Omental fat pad (tissue), 4 donors: ENCODE data around the gene PGM2L1. TPM values are rescaled to one million over a fixed set of nuclear protein-coding genes. Genes with fewer than 3 reads are reported as not detected.
"Not testable (repeated sequence)": the region's sequence is repeated elsewhere in the genome, so short reads cannot be mapped to it uniquely, and the experiment has no call there.

Experiments used
- ATAC-seq: fragments of 150-250 bp; one replicate; pipeline ENCODE4 v1.9.1; 2016; ENCODE audit warnings: mild to moderate bottlenecking, moderate library complexity; ENCODE audit not compliant: low FRiP score
- DNase-seq: peaks from one replicate; pipeline ENCODE4 v3.0.0-alpha.2; 2019; ENCODE audit warnings: low spot score
- CTCF ChIP-seq, 3 donors: fragments of 450-650 bp; IDR thresholded peaks; one replicate each; pipeline ENCODE4 v1.5.1; 2016 to 2017; ENCODE audit warnings: antibody characterized with exemption in 3 of 3, mild to moderate bottlenecking in 3 of 3, moderate library complexity in 2 of 3
- total RNA-seq, 4 donors: library from RNA; depleted of rRNA; stranded (reverse); fragments of >200 nt; gene quantifications; one replicate each; pipeline ENCODE4 v1.1.0, GENCODE V29; 2016

Gene PGM2L1
- total RNA-seq, 4 donors from 2014 or later = 2.7 to 4.5 (median 3.1) TPM

- DNase-seq (no peak), ATAC-seq (no peak)
- TF ChIP-seq CTCF (IDR thresholded peaks at IDR 0.05) = no peak
Measured at GRCh38 chr11:74339619-74340018, 58.6 kb downstream of the PGM2L1 start.

GRCh38 chr11:74338963-74339362, 59.3 kb downstream of the PGM2L1 start:
- no peak for TF ChIP-seq CTCF (IDR thresholded peaks at IDR 0.05)
- DNase-seq (no peak), ATAC-seq (no peak)

- no peak for DNase-seq
- no peak for TF ChIP-seq CTCF (IDR thresholded peaks at IDR 0.05)
- ATAC-seq = no peak
Measured at GRCh38 chr11:74333193-74333592, 65.0 kb downstream of the PGM2L1 start.

GRCh38 chr11:74332291-74332690, 65.9 kb downstream of the PGM2L1 start:
- no peak for TF ChIP-seq CTCF (IDR thresholded peaks at IDR 0.05)
- ATAC-seq (no peak), DNase-seq (no peak)

GRCh38 chr11:74331000-74331399, 67.2 kb downstream of the PGM2L1 start:
- not testable (repeated sequence) for DNase-seq, ATAC-seq

GRCh38 chr11:74330075-74330858, 68.0 kb downstream of the PGM2L1 start:
- ATAC-seq (no peak), DNase-seq (no peak)
- no peak for TF ChIP-seq CTCF (IDR thresholded peaks at IDR 0.05)

GRCh38 chr11:74327076-74327475, 71.2 kb downstream of the PGM2L1 start:
- no peak for TF ChIP-seq CTCF (IDR thresholded peaks at IDR 0.05)
- DNase-seq (no peak), ATAC-seq (no peak)
